ENCODE results near the gene GNAI3. TPM values are rescaled to one million over a fixed set of nuclear protein-coding genes. Genes with fewer than 3 reads are reported as not detected.
"Not testable (repeated sequence)": the region's sequence is repeated elsewhere in the genome, so short reads cannot be mapped to it uniquely, and the experiment has no call there.

The GNAI3 gene
- total RNA-seq, 2 donors from 2014 or later, result 2.6 to 2.8 TPM

DNA sequence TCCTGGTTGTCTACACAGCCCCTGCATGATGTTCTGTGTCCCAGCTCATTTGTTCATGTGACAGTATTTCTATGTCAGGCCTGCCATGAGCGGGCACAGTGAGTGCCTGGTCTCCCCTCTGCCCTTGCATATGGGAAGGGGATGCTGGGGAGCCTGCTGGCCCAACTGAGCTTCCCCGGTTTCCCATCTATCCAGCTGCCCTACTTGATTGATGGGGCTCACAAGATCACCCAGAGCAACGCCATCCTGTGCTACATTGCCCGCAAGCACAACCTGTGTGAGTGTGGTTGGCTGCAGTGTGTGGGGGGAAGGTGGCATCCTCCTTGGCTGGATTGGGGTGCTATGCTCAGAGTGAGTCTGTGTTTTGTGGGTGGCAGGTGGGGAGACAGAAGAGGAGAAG lies 109.0 kb downstream of the GNAI3 start:
- H3K27me3 ChIP-seq, result no peaks in the 10 kb centered on the region
- no peak overlapping the region for H3K27ac ChIP-seq

DNA sequence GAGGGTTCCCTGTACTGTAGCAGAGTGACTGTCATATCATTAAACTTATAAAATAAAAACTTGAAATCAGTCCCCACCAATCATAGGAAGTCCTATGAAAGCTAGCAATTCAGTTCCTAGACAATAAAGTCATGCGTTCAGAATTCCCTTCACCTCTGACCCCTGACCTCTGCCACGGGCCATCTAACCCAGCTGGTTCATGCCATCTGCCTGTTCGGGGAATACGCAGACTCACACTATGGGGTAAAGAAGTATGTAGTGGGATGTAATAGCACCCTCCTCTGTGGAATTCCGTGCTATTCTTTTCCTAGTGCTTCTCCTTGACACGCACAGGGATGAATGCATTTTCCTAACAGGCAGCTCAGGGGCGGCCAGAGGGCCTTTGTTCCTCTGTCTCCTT lies 109.6 kb downstream of the GNAI3 start:
- Histone ChIP-seq H3K9me3 (no peaks in the 10 kb centered on the region), H3K27me3 (no peaks in the 10 kb centered on the region), H3K4me3 (no peak overlapping the region), H3K36me3 (peaks cover 18% of the 10 kb centered on the region), H3K27ac (no peak overlapping the region), H3K4me1 (peaks cover 0 to 18% of the 10 kb centered on the region in 2 donors)
- TF ChIP-seq, protein P1, sequence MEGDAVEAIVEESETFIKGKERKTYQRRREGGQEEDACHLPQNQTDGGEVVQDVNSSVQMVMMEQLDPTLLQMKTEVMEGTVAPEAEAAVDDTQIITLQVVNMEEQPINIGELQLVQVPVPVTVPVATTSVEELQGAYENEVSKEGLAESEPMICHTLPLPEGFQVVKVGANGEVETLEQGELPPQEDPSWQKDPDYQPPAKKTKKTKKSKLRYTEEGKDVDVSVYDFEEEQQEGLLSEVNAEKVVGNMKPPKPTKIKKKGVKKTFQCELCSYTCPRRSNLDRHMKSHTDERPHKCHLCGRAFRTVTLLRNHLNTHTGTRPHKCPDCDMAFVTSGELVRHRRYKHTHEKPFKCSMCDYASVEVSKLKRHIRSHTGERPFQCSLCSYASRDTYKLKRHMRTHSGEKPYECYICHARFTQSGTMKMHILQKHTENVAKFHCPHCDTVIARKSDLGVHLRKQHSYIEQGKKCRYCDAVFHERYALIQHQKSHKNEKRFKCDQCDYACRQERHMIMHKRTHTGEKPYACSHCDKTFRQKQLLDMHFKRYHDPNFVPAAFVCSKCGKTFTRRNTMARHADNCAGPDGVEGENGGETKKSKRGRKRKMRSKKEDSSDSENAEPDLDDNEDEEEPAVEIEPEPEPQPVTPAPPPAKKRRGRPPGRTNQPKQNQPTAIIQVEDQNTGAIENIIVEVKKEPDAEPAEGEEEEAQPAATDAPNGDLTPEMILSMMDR (IDR thresholded peaks at IDR 0.05), result no peak
- DNase-seq (ENCODE audit: low spot score), result peak; percentile 28

More for the DNA sequence above, 109.0 kb downstream of the GNAI3 start:
- Histone ChIP-seq H3K4me1 (peaks cover 0 to 18% of the 10 kb centered on the region in 2 donors), H3K9me3 (no peaks in the 10 kb centered on the region), H3K4me3 (no peak overlapping the region), H3K36me3 (peaks cover 18% of the 10 kb centered on the region)
- DNase-seq (ENCODE audit: low spot score), result peak; percentile 57
- TF ChIP-seq, protein P1 (IDR thresholded peaks at IDR 0.05), result no peak

DNA sequence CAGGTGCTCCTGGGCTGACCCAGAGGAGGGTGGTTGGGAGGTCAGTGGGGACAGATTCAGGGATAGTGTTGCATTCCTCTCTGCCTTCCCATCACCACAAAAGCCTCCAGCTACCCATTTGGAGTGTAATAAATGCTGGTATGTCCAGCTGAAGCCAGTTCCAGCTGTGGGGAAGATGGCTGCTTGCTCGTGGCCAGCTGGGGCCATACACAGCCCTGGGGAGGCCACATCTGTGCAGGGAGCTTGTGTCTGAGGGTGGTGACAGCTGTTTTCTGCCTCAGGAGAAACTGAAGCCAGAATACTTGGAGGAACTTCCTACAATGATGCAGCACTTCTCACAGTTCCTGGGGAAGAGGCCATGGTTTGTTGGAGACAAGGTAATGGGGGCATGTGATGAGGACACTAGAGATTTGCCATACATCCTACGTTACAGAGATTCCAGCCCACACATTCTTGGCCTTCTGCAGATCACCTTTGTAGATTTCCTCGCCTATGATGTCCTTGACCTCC lies 110.2 kb downstream of the GNAI3 start:
- Histone ChIP-seq H3K36me3 (peaks cover 18% of the 10 kb centered on the region), H3K27me3 (no peaks in the 10 kb centered on the region), H3K4me3 (no peak overlapping the region), H3K9me3 (no peaks in the 10 kb centered on the region), H3K27ac (no peak overlapping the region), H3K4me1 (peaks cover 0 to 18% of the 10 kb centered on the region in 2 donors)
- peak; percentile 50 for DNase-seq (ENCODE audit: low spot score)
- TF ChIP-seq, protein P1 (IDR thresholded peaks at IDR 0.05), result no peak

DNA sequence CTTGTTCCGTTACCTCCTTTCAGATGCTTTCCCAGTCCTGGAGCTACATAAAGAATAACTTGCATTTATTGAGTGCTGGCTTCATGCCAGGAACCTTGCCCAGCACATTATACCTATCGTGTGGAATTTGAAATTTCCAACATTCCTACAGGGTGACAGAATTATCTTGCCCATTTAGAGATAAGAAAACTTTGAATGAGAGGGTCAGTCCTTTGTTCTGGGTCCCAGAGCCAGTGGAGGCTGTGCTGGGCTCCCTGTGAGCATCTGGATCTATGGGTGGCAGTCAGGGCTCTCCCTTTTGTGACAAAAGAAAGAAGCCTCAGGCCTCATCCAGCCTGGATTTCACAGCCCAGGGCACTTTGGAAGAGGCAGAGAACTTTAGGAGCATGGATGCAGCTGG lies 110.7 kb downstream of the GNAI3 start:
- Histone ChIP-seq H3K9me3 (no peaks in the 10 kb centered on the region), H3K4me1 (peaks cover 0 to 18% of the 10 kb centered on the region in 2 donors), H3K27ac (no peak overlapping the region), H3K36me3 (peaks cover 18% of the 10 kb centered on the region), H3K27me3 (no peaks in the 10 kb centered on the region), H3K4me3 (no peak overlapping the region)
- peak; percentile 30 for DNase-seq (ENCODE audit: low spot score)
- TF ChIP-seq, protein P1 (IDR thresholded peaks at IDR 0.05), result no peak

DNA sequence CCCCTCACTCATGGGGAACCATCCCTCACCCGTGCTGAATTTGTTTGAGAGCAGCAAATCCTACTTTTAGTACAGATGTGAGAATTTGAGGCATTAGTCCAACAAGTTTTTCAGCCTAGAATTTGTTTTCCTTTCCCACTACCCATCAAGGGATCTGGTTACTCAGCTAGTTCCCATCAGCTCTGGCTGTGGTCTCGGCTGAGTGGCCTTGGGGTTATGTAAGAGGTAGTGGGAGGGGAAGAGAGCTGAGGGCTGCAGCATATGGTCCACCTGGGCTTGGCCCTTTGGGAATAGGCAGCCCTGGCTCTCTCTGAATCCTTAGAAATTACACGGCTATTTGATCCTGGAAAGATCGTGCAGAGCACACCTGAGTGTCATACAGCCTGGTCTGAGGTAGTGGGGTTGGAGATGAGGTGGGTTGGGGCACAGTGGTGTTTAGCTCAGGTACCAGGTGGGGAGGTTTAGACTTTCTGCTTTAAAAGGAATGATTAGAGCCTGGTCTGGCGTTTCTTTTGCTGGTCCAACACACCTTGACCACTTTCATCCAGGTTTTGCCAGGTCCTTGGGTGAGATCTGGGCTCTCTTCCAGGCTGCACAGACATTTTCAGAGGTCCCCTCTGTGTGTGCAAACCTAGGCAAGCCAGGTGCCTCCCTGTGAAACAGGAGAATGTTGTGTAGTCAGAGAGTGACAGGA lies 111.7 kb downstream of the GNAI3 start:
- H3K4me1 ChIP-seq, result peaks cover 0 to 10% of the 10 kb centered on the region in 2 donors
- H3K36me3 ChIP-seq, result peaks cover 18% of the 10 kb centered on the region
- TF ChIP-seq, protein P1 (IDR thresholded peaks at IDR 0.05), result no peak
- no peak overlapping the region for H3K27ac ChIP-seq
- H3K9me3 ChIP-seq, result no peaks in the 10 kb centered on the region
- H3K27me3 ChIP-seq, result no peaks in the 10 kb centered on the region
- DNase-seq (ENCODE audit: low spot score), result peak; percentile 46
- H3K4me3 ChIP-seq, result no peak overlapping the region

DNA sequence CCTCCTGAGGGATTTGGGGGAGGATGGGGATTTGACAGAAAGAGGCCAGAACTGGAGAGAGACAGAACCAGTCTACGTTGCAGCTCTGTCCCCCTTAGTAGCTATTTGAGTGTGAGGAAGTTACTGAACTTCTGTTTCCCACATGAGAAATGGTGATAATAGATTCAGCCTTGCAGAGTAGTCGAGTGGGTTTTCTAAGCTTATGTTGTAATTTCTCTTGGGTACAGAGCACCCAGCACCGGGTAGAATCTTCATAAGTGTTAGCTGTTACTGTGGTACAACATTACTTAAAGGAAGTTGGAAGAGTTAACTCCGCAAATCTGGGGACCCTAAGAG lies 112.2 kb downstream of the GNAI3 start:
- not testable (repeated sequence) for H3K27me3 ChIP-seq; H3K9me3 ChIP-seq; DNase-seq (ENCODE audit: low spot score); H3K4me3 ChIP-seq; H3K4me1 ChIP-seq; H3K27ac ChIP-seq
- H3K36me3 ChIP-seq, result peaks cover 18% of the 10 kb centered on the region
